Fibroblast of upper back skin (primary cell): ENCODE results near the gene GALNT11.
"Not testable (repeated sequence)": the region's sequence is repeated elsewhere in the genome, so short reads cannot be mapped to it uniquely, and the experiment has no call there.

Source experiments
- DNase-seq: peaks from one replicate; pipeline ENCODE4 v3.0.0-alpha.2; 2013

Gene GALNT11

DNA sequence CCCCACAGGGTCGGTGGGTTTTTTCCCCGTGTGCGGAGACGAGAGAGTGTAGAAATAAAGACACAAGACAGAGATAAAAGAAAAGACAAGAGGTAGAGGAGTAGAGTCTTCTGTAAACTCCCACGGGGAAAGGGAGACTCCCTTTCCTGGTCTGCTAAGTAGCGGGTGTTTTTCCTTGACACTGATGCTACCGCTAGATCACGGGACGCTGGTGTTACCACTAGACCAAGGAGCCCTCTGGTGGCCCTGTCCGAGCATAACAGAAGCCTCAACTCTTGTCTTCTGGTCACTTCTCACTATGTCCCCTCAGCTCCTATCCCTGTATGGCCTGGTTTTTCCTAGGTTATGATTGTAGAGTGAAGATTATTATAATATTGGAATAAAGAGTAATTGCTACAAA is 4.6 kb downstream of the GALNT11 start:
- DNase-seq: peak; percentile 26

DNA sequence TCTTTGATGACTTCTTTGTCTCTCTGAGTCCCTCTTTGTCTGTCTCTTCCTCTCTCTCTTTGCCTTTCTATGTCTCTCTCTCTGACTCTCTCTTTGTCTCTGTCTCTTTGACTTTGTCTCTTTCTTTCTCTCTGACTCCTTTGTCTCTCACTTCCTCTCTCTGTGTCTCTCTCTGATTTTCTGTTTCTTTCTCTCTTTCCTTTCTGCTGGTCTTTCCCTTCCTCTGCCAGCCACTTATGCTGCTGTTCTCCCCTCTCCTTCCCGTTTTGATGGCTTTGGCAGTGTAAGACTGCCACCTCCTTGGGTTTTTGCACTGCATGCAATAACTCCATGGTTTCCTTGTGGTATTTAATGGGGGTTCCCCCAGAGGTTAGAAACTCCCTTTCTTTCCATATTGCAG is 5.2 kb downstream of the GALNT11 start:
- DNase-seq: not testable (repeated sequence)

DNA sequence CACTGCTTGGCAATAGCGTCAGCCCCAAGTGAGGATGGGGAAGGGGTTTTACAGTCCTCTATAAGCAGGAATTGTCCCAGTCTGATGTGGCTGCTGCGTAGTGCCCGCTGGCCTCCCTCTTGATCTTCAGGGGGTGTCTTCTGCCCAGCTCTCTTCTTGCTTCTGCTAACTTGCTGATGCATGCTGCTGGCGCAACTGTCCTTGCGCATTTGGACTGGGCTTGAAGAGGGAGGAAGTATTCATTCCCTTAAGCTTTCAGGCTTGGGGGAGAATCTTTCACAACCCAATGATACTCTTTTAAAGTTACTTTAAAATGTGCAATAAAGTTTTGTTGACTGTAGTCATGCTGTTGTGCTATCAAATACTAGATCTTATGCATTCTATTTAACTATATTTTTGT is 10.3 kb downstream of the GALNT11 start:
- no peak for DNase-seq

DNA sequence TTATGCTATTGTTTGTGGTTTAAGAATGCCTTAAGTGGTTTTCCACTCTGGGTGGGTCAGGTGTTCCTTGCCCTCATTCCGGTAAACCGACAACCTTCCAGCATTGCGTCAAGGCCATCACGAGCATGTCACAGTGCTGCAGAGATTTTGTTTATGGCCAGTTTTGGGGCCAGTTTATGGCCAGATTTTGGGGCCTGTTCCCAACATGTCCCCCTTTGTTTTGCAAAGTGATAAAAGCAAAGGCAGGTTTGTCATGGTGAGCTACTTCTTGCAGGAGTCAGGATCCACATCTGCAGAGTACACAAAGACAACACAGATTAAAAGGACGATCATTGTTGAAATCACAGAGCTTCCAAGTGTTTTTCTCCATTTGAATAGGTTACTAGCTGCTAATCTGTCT is 12.9 kb downstream of the GALNT11 start:
- DNase-seq: not testable (repeated sequence)

DNA sequence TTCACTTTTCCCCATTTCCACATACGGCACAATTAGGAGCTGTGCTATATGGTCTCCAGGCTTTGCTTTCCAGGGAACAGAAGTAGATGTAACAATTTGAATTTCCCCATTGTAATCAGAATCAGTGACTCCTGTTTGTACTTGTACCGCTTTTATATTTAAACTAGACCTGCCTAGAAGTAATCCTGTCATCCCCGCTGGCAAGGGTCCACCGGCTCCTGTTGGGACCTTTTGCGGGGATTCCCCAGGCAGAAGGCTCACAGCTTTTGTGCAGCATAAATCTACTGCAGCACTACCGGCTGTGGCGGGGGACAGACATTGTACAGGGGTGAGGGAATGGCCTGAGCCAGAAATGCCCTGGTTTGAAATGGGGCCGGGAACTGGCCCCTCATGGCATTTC is 17.6 kb downstream of the GALNT11 start:
- not testable (repeated sequence) for DNase-seq

DNA sequence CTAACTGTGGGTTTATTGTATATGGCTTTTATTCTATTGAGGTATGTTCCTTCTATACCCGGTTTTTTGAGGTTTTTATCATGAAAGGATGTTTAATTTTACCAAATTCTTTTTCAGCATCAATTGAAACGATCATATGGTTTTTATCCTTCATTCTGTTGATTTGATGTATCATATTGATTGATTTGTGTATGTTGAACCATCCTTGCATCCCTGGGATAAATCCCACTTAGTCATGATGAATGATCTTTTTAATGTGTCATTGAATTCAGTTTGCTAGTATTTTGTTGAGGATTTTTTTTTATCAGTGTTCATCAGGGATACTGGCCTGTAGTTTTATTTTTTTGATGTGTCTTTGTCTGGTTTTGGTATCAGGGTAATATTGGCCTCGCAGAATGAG is 19.4 kb downstream of the GALNT11 start:
- DNase-seq: not testable (repeated sequence)

DNA sequence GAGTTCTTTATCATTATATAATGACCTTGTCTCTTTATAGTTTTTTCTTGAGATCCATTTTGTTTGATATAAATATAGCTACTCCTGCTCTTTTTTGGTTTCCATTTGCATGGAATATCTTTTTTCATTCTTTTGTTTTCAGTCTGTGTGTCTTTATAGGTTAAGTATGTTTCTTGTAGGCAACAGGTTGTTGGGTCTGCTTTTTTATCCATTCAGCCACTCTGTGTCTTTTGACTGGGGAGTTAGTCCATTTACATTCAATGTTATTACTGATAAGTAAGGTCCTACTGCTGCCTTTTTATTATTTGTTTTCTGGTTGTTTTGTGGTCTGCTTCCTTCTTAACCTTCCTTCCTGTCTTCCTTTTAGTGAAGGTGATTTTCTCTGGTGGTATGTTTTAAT is 21.1 kb downstream of the GALNT11 start:
- no peak for DNase-seq

DNA sequence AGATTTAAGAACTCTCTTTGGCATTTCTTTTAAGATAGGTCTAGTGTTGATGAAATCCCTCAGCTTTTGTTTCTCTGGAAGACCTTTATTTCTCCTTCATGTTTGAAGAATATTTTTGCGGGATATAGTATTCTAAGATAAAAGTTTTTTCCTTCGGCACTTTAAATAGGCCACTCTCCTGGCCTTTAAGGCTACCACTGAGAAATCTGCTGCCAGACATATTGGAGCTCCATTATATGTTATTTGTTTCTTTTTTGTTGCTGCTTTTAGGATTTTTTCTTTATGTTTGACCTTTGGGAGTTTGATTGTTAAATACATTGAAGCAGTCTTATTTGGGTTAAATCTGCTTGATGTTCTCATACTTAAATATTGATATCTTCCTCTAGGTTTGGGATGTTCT is 22.6 kb downstream of the GALNT11 start:
- no peak for DNase-seq

DNA sequence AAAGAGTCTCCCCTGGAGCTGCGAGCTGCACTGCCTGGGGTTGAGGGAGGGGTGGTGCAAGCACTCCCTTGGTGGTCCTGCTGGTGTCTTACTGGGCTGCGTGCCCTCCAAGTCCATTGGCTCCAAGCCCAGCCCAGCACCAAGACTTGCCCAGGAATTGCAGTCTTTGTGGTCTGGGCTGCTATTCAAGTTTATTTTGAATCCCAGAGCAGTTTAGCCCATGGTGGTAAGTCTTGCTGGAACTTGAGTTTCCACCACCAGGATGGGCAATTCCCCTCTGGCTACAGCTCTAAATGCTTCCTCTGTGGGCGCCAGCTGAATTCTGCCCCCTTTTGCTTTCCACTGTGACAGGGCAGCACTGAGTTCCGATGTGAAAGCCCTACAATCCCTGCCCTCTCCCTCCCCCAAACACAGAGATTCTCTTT is 25.1 kb downstream of the GALNT11 start:
- DNase-seq: peak; percentile 71

DNA sequence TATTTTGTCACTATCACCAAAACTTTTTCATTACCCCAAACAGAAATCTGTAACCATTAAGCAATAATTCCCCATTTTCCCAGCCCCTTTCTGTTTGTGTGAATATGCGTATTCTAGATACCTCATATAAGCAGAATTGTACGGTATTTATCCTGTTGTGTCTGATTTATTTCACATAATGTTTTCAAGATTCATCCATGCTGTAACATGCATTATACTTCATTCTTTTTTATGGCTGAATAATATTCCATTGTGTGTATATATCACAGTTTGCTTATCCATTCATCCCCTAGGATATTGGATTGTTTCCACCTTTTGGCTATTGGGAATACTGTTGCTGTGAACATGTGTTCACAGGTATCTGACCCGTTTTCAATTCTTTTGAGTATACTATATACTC is 26.5 kb downstream of the GALNT11 start:
- no peak for DNase-seq

DNA sequence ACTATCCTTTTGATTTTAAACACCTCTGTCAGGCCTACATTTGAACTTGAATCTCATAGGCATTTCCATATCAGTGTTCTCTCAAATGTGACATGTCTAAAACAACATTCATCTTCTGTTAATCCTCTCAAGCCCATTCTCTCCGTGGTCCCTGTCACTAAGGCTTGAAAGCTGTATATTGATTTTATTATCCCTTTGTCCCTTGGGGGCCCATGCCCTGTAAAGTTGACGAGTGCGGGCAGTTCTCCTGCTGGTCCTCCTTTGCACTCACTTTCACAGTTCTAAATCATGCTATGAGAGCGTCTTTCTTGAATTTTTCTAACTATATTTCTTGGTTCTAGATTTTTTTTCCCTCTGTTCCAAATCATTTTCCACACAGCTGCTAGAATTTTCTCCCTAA is 27.3 kb downstream of the GALNT11 start:
- no peak for DNase-seq

DNA sequence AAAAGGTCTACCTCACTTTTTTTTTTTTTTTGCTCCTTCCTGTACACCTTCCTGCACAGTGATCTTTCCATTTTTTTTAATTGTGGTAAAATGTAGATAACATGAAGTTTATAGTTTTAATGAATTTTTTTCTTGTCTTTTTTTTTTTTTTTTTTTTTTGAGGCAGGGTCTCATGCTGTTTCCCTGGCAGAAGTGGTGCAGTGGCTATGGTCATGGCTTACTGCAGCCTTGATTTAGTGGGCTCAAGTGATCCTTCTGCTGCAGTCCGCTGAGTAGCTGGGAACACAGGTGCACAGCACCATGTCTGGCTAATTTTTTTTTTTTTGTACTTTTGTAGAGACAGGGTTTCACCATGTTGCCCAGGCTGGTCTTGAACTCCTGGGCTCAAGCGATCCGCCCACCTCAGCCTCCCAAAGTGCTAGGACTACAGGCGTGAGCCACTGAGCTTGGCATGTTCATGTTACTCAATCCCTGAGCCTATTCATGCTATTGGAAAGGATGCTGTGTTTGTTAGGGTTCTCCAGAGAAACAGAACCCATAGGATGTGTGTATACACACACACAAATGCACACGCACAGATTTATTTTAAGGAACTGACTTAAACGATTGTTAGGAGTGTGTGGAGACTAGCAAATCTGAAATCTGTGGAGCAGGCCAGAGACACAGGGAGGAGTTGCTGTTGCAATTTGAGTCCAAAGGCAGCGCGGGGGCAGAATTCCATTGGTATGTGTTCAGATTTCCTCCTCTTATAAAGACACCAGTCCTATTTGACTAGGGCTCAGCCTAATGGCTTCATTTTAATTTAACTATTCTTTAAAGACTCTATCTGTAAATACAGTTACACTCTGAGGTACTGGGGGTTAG is 29.1 kb downstream of the GALNT11 start:
- DNase-seq: peak; percentile 72

DNA sequence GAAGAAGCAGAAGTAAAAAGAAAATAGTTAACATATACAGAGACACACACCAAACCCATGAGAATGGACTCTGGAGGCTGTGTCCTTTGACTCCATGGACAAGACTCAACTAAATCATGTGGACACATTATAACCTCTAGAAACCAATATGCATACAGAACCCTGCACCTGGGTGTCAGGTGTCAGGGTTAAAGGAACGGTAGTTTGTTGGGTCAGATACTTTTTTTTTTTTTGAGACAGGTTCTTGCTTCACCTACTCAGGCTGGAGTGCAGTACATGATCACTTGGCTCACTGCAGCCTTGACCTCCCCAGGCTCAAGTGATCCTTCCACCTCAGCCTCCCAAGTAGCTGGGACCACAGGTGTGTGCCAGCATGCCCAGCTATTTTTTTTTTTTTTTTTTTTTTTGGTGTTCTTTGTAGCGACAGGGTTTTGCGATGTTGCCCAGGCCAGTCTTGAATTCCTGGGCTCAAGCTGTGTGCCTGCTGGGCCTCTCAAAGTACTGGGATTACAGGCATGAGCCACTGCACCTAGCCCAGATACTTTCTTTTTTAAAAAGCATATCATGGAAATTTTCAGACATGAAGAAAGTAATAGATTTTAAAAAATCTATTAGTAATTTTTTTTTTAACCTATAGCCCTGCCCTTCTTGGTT is 31.3 kb downstream of the GALNT11 start:
- no peak for DNase-seq

DNA sequence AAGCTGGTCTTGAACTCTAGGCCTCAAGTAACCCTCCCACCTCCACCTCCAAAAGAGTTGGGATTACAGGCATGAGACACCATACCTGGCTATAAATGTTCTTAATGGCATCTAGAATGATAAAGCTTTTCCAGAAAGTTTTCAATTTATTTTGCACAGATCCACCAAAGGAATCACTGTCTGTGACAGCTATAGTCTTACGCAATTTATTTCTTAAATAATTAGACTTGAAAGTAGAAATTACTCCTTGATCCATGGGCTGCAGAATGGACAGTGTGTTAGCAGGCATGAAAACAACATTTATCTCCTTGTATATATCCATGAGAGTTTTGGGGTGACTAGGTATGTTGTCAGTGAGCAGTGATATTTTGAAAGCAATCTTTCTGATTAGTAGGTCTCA is 33.8 kb downstream of the GALNT11 start:
- DNase-seq: no peak

DNA sequence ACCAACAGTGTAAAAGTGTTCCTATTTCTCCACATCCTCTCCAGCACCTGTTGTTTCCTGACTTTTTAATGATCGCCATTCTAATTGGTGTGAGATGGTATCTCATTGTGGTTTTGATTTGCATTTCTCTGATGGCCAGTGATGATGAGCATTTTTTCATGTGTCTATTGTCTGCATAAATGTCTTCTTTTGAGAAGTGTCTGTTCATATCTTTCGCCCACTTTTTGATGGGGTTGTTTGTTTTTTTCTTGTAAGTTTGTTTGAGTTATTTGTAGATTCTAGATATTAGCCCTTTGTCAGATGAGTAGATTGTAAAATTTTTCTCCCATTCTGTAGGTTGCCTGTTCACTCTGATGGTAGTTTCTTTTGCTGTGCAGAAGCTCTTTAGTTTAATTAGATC is 35.6 kb downstream of the GALNT11 start:
- DNase-seq: not testable (repeated sequence)

DNA sequence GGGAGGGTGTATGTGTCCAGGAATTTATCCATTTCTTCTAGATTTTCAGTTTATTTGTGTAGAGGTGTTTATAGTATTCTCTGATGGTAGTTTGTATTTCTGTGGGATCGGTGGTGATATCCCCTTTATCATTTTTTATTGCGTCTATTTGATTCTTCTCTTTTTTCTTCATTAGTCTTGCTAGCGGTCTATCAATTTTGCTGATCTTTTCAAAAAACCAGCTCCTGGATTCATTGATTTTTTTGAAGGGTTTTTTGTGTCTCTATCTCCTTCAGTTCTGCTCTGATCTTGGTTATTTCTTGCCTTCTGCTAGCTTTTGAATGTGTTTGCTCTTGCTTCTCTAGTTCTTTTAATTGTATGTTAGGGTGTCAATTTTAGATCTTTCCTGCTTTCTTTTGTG is 37.7 kb downstream of the GALNT11 start:
- DNase-seq: not testable (repeated sequence)

DNA sequence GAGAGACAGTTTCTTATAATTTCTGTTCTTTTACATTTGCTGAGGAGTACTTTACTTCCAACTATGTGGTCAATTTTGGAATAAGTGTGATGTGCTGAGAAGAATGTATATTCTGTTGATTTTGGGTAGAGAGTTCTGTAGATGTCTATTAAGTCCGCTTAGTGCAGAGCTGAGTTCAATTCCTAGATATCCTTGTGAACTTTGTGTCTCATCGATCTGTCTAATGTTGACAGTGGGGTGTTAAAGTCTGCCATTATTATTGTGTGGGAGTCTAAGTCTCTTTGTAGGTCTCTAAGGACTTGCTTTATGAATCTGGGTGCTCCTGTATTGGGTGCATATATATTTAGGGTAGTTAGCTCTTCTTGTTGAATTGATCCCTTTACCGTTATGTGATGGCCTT is 38.3 kb downstream of the GALNT11 start:
- DNase-seq: not testable (repeated sequence)

DNA sequence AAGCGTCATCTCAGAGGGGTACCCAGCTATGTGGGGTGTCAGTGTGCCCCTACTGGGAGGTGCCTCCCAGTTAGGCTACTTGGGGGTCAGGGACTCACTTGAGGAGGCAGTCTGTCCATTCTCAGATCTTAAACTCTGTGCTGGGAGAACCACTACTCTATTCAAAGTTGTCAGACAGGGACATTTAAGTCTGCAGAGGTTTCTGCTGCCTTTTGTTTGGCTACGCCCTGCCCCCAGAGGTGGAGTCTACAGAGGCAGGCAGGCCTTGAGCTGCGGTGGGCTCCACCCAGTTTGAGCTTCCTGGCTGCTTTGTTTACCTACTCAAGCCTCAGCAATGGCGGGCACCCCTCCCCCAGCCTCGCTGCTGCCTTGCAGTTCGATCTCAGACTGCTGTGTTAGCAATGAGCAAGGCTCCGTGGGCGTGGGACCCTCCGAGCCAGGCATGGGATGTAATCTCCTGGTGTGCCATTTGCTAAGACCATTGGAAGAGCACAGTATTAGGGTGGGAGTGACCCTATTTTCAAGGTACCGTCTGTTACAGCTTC is 40.4 kb downstream of the GALNT11 start:
- DNase-seq: not testable (repeated sequence)

DNA sequence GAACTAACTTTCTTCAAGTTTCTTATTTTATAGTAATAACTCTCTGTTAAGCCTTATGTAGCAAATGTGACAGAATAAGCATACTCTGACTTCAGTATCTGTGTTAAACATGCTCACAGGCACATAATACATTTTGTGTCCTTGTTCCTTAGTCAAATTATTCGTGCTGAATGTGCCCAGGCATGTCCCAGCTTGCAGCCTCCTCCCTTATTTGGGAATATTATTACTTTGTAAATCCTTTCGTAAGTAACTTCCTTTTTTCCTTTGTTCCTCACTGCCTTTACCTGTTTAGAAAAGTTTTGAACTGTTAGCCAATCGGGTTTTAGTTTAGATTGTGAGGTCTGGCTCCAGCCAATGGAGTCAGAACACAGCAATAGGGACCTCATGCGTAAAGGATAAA is 46.9 kb downstream of the GALNT11 start:
- no peak for DNase-seq

DNA sequence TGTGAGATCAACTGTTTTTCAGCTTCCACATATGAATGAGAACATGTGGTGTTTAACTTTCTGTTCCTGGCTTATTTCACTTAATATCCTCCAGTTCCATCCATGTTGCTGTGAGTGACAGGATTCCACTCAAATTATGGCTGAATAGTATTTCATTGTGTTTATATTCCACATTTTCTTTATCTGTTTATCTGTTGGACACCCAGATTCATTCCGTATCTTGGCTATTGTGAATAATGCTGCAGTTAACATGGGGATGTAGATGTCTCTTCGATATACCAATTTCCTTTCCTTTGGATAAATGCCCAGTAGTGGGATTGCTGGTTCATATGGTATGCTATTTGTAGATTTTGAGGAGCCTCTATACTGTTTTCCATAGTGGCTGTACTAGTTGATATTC is 47.9 kb downstream of the GALNT11 start:
- DNase-seq: peak; percentile 29

DNA sequence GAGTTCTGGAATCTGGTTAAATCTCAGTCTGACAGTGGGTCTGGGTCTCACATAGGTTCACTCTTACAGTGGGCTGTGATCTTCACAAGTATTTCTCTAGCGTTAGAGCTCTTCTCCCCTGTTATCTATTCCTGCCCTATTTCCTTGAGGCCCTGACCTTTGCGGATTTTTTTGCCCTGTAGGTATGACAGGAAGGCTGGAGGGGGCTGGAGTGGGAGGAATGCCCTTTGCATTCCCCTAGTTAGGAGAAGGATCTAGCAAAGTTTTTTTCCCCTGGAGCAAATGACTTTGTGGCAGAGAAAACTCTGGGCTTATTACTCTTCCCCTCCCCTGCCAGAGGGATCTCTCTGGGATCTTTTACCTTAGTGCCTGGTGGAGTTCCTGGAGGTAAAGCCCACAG is 49.2 kb downstream of the GALNT11 start:
- DNase-seq: no peak

DNA sequence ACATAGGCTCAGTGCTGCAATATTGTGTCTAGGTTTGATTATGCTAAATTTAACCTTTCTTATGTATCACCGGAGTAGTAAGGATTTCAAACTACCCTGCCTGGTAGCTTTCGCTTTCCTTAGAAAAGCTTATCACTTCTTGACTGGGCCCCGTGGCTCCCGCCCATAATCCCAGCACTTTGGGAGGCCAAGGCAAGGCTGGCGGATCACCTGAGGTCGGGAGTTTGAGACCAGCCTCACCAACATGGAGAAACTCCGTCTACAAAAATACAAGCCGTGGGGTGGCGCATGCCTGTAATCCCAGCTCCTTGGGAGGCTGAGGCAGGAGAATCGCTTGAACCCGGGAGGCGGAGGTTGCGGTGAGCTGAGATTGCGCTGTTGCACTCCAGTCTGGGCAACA is 49.9 kb downstream of the GALNT11 start:
- DNase-seq: not testable (repeated sequence)

DNA sequence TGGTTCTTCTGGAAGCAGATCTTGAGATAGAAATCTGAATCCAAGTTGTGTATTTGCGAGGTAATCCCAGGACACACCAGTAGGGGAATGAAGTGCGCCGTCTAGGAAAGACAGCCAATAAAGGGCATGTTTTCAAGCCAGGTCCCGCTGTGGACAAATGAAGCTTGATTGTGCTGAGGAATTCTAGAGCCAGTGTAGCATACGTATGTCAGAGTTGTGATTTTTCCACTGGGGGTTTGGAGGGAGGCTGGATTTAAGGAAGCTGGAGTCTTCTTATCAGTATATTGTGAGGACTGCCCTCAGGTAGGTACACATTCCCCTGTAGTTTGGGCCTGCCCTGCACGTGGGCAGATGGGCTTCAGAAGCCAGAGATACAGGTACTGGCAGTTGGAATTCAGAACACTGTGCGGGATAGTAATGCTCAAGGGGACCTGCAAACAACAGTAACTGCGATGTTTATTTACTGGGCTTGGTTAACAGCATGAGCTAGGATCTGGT is 50.9 kb downstream of the GALNT11 start:
- no peak for DNase-seq
